ENCODE measurements around the gene DOCK11. TPM values are rescaled to one million over a fixed set of nuclear protein-coding genes. Genes with fewer than 3 reads are reported as not detected.

DOCK11 gene
- total and polyA plus RNA-seq, 11 donors: 1.8 to 26.3 (median 2.9) TPM

DNA sequence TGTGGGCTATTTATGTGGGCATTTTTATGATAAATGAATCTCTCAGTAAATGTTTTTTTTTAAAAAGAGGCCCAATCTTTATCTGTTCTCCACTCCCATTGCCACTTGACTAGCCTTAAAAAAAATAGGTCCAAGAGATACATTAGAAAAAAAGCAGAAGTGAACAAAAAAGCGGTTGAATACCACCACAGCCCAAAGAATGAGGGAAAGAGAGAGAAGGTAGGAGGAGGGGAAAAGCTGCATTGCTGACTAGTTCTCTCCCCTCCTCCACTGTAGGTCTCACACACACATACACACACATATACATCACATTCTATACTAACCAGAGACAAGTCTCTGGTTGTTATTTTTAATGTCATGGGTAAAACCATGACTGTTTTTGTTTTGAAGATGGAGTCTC is 136.0 kb downstream of the DOCK11 start:
- H3K4me1 ChIP-seq: no peaks in the 10 kb centered on the region
- peak overlapping the region in 1 of 12 donors; percentile 18 for H3K27ac ChIP-seq
- no peak for ATAC-seq
- peaks cover 0 to 42% (median 0%) of the 10 kb centered on the region in 9 donors for H3K36me3 ChIP-seq
- intact Hi-C loops (cut with DNase I): no loop called here
- H3K4me3 ChIP-seq: no peak overlapping the region
- DNase-seq: no peak
- TF ChIP-seq, protein P1, sequence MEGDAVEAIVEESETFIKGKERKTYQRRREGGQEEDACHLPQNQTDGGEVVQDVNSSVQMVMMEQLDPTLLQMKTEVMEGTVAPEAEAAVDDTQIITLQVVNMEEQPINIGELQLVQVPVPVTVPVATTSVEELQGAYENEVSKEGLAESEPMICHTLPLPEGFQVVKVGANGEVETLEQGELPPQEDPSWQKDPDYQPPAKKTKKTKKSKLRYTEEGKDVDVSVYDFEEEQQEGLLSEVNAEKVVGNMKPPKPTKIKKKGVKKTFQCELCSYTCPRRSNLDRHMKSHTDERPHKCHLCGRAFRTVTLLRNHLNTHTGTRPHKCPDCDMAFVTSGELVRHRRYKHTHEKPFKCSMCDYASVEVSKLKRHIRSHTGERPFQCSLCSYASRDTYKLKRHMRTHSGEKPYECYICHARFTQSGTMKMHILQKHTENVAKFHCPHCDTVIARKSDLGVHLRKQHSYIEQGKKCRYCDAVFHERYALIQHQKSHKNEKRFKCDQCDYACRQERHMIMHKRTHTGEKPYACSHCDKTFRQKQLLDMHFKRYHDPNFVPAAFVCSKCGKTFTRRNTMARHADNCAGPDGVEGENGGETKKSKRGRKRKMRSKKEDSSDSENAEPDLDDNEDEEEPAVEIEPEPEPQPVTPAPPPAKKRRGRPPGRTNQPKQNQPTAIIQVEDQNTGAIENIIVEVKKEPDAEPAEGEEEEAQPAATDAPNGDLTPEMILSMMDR (IDR thresholded peaks at IDR 0.05): no peak
- no peak for TF ChIP-seq POLR2A (IDR thresholded peaks at IDR 0.05)
- no peaks in the 10 kb centered on the region for H3K9me3 ChIP-seq
- H3K27me3 ChIP-seq: peaks cover 0 to 4% (median 0%) of the 10 kb centered on the region in 9 donors
- WGBS, 4 donors: 78 to 100% (median 89%) methylated on average over 1 of the region's 1 CpG

- H3K9me3 ChIP-seq: no peaks in the 10 kb centered on the region
- no peaks in the 10 kb centered on the region for H3K4me1 ChIP-seq
- TF ChIP-seq, protein P1 (IDR thresholded peaks at IDR 0.05): no peak
- no peak for TF ChIP-seq POLR2A (IDR thresholded peaks at IDR 0.05)
- peaks cover 0 to 4% (median 0%) of the 10 kb centered on the region in 9 donors for H3K27me3 ChIP-seq
- no peak overlapping the region for H3K4me3 ChIP-seq
- no peak for ATAC-seq
- no peak for DNase-seq
- no peak overlapping the region for H3K27ac ChIP-seq
- intact Hi-C loops (cut with DNase I): no loop called here
- H3K36me3 ChIP-seq: peaks cover 0 to 50% (median 0%) of the 10 kb centered on the region in 9 donors
- 61 to 74% (median 68%) methylated on average over 4 of the region's 4 CpGs for WGBS, 4 donors
Measured at GRCh38 chrX:118632862-118633261, 137.2 kb downstream of the DOCK11 start.

GRCh38 chrX:118633530-118633929 is 137.9 kb downstream of the DOCK11 start:
- TF ChIP-seq, protein P1 (IDR thresholded peaks at IDR 0.05): no peak
- no peak for TF ChIP-seq POLR2A (IDR thresholded peaks at IDR 0.05)
- Histone ChIP-seq H3K9me3 (no peaks in the 10 kb centered on the region), H3K4me1 (no peaks in the 10 kb centered on the region), H3K27me3 (peaks cover 0 to under 1% (median 0%) of the 10 kb centered on the region in 9 donors), H3K4me3 (no peak overlapping the region), H3K27ac (no peak overlapping the region), H3K36me3 (peaks cover 0 to 51% (median 0%) of the 10 kb centered on the region in 9 donors)
- no peak for DNase-seq
- ATAC-seq: no peak
- intact Hi-C loops (cut with DNase I): no loop called here
- 72 to 94% (median 84%) methylated on average over 6 of the region's 6 CpGs for whole genome bisulfite sequencing, 4 donors

DNA sequence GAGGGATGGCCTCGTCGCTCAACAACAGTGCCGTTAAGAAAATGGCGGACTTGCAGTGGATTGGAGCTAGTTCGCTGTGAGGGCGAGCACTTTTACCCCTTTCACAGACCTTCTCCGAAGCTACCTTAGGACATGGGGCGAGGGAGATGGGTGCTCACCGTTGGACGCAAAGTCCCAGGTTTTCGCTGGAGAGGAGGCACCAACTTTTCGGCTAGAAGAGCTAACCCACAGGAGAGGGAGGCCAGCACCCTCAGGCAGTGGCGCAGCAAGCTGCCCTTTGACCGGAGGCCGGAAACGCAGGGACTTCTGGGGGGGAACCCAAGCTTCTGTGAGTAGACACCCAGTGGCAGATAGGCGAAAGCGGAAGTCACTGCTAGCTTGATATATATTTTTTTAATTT is 138.7 kb downstream of the DOCK11 start:
- H3K4me3 ChIP-seq: no peak overlapping the region
- no peaks in the 10 kb centered on the region for H3K27me3 ChIP-seq
- no peak for TF ChIP-seq POLR2A (IDR thresholded peaks at IDR 0.05)
- TF ChIP-seq, protein P1 (IDR thresholded peaks at IDR 0.05): no peak
- no peak overlapping the region for H3K27ac ChIP-seq
- WGBS, 4 donors: 90 to 98% (median 95%) methylated on average over 17 to 18 of the region's 18 CpGs
- intact Hi-C loops (cut with DNase I): no loop called here
- no peaks in the 10 kb centered on the region for H3K9me3 ChIP-seq
- no peak for ATAC-seq
- no peak for DNase-seq
- H3K36me3 ChIP-seq: peaks cover 0 to 57% (median 0%) of the 10 kb centered on the region in 9 donors
- no peaks in the 10 kb centered on the region for H3K4me1 ChIP-seq
